ENCODE results near the gene PCYT1B.
"Not testable (repeated sequence)": the region's sequence is repeated elsewhere in the genome, so short reads cannot be mapped to it uniquely, and the experiment has no call there.

The PCYT1B gene

DNA sequence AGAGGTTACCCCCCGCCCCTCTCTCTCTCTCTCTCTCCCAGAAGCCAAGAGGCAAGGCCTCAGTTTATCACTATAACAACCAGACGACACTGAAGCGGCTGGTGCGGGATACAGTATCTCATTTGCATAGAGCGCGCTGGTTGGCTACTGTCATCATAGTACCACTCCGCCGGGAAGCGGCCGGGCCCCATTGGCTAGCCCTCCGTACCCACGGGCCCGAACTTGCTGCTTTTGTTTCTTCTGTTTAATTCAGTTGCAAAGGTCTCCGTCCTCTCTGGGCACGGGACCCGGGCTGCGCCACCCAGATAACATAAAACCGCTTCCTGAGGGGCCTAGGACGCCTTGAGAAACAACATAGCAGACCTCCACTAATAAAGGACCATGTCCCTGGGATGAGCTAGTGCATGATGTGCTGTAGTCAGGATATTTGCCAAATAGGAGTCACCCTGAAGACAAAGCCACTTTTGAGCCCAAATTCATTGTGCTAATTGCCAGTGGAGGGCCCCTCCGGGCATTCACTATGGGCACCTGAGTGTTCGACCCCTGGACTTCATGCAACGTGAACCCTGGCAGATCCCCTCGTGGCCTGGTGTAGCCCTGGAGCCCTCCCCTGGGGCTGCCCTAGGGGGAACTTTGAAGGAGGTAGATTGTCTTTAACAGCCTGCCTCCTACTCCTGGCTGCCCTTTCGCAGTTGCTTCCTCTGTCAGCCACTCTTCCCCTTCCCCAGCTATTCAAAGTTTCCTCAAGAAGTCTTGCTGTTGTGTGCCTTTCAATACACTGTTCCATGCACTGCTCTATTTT lies at the start of gene PCYT1B:
TSS of gene PCYT1B (minus strand) at position 91 of the 802 bp plus-strand sequence. CDS start 242 bp downstream, outside the sequence.
- peak; percentile 15 to 56 (median 28) for DNase-seq (ENCODE audit: low read depth in 3 of 3)

DNA sequence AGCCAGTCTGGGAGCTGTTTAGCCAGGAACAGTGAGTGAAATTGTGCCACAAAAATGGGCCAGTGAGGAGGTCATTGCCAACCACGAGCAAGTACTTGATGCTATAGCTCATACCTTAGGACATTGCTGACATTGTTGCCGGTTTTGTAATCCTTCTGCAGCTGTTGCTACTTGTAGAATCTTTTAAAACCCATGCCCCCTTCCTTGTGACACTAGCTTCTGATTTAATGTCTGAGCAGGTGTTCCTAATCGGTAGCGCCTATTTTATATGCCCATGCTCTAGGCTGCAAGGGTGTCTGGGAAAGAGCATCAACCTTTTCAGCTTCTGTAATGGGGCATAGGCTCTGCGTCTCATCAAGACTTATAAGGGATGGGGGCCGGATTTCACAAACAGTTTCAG lies 49.1 kb upstream of the PCYT1B start:
- no peak for DNase-seq (ENCODE audit: low read depth in 3 of 3)

DNA sequence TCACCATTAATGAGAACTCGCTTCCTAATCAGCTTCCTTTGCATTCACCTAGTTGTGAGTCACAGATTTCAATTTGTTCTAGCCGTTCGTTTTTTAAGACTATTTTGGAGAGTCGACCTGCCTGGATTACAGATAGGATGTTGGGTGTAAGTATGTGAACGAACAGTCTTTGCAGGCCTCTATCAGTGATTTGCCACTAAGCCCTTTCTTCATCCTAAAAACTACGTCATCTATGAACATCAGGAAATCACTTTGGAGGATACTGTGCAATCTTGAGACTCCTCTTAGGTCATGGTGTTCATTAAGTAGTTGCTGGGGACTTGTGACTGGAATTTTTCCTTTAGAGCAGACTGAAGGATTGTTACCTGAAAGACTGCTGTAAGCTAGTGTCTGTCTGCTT lies 47.7 kb upstream of the PCYT1B start:
- no peak for DNase-seq (ENCODE audit: low read depth in 3 of 3)

DNA sequence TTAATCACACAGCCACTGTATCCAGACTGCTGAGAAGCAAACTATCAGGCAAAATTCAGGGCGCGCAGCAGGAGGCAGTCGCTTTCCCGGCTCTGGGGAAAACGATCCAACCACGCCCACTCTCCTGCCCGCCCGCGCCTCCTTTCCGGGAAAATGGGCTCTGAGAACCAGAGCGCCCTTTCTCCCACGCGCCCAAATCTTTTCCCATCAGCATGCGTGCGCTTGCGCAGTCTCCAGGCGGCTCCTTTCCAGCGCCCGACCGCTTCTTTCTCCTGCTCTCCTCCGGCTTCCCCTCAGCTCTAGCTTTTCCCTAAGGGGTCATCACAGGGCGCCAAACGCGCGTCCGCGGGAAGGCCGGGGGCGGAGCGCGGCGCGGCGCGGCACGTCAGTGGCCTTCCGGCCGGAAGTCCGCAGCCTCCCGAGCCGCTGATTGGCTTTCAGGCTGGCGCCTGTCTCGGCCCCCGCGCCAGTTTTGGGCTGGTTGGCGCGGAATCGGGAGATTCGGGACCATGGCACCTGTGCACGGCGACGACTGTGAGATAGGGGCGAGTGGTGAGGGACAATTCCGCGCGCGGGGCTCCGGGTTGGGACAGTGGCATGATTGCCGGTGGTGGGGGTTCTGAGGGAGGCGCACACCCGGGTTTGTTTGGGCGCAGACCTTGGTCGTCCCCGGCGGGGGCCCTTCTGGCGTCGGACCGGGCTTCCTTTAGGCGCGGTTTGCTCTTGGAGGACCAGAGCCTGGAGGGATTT lies 46.5 kb upstream of the PCYT1B start, which contains the start of gene POLA1:
TSS of gene POLA1 (plus strand) at position 466 of the 750 bp plus-strand sequence. CDS start at position 510, 44 bp downstream.
- DNase-seq (ENCODE audit: low read depth in 3 of 3) = peak; percentile 59 to 83 (median 66)

DNA sequence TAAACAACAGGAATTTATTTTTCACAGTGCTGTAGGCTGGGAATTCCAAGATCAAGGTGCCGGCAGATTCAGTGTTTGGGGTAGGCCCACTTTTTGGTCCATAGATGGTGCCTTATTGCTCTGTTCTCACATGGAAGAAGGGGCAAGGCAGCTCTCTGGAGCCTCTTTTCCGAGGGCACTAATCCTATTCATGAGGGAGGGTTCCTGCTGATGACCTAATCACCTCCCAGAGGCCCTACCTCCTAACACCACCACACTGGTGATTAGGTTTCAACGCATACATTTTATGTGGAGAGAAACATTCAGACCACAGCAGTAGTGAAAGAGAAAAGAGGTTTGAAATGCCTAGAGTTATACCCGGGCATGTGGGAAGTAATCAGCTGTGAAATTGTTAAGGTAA lies 45.2 kb upstream of the PCYT1B start:
- DNase-seq (ENCODE audit: low read depth in 3 of 3) = no peak

DNA sequence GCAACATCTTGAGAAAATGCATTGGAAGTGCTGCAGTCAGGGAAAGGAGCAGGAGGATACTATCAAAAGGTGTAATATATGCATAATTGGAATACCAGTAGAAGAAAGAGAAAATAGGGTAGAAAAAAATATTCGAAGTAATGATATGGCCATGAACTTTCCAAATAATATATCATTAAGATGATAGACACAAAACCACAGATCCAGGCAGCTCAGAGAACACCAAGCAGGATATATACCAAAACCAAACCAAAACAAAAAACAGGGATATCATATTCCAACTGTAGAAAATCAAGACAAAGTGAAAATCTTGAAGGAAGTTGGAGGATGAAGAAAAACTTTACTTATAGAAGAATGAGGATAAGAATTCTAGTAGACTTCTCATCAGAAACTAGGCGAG lies 36.9 kb upstream of the PCYT1B start:
- no peak for DNase-seq (ENCODE audit: low read depth in 3 of 3)

DNA sequence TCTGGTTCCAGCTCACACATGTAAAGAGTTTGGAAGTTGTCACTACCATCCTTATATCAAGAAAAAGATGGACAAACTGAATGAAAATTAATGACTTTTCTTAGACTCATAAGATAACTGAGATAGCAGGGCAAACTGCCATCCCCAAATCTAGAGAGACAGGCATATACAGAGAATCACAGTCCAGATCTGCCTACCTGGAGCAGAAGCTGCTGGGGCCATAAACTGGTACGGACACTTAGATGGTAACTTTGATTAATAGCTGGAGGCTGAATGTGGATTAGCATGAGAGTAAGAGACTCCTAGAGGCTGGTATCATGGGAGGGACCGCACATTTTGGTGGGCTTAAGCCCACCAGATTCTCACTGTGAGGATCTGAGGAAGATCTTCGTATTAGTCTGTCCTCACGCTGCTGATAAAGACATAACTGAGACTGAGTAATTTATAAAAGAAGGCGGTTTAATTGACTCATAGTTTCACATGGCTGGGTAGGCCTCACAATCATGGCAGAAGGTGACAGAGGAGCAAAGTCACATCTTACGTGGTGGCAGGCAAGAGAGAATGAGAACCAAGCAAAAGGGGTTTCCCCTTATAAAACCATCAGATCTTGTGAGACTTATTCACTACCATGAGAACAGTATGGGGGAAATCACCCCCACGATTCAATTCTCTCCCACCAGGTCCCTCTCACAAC lies 35.7 kb upstream of the PCYT1B start:
- DNase-seq (ENCODE audit: low read depth in 3 of 3) = peak in 1 of 3 experiments; percentile 34

DNA sequence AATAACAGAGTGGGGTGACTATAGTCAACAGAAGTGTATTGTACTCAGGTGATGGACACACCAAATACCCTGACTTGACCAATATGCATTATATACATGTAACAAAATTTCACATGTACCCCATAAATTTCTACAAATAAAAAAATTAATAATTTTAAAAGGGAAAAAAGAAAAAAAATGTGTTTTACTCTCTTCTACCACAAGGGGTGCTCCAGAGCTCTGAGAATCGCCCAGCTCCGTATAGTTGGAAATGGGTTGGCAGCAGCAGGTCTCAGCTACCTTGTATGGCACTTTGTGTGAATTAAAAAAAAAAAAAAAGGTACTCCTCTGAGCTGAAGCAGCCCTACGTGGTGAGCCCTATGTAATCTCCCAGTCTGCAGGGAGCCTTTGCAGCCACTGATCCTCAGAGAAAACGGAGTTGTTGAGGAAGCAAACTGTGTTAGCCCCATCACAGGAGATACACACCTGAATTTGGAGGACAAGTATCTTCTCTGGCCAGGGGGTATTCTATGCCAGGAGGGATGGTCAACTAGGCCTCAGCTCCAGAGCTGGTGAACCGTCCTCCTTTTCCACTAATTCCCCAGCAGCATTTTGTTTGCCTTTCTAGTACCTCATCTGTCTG lies 29.4 kb upstream of the PCYT1B start:
- DNase-seq (ENCODE audit: low read depth in 3 of 3) = no peak

DNA sequence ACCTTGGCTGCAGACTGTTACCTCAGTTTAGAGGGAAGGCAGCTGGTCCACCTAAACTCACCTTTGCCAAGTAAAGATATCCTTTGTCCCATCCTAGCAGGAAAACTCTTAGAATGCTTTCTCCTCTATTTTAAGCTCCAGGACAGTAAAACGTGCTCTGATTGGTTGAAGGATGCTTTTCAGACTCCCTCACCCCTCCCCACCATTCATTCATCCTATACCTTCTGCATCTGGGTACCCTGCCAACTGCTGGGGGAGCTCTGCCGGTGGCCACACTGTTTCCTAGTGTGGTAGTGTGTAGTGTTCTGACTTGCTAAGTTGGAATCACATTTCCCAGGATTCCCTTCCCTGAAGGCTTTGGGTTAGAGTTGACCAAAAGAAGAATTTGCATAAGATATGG lies 26.3 kb upstream of the PCYT1B start:
- no peak for DNase-seq (ENCODE audit: low read depth in 3 of 3)

DNA sequence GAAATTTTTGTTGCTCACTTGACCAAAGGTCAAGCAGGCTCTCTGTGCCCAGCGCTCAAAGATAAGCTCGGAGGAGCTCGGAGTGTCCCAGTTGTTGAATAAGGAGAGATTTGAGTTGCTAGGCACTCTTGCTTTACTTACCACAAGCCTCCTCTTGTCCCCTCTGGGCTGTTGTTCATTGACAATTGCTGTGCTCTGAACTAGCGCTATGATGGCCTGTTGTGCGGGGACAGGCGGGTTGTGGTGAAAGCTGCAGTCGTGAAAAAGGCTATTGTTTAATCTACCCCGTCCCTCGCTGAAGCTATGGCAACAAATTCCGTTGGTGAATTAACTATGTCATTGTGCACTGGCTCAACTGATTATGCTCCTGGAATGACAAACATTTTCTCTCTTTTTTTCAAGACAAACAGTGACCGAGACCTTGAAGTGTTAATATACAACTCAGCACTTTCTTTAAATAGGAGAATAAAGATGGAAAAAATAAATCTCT lies 25.6 kb upstream of the PCYT1B start:
- no peak for DNase-seq (ENCODE audit: low read depth in 3 of 3)

DNA sequence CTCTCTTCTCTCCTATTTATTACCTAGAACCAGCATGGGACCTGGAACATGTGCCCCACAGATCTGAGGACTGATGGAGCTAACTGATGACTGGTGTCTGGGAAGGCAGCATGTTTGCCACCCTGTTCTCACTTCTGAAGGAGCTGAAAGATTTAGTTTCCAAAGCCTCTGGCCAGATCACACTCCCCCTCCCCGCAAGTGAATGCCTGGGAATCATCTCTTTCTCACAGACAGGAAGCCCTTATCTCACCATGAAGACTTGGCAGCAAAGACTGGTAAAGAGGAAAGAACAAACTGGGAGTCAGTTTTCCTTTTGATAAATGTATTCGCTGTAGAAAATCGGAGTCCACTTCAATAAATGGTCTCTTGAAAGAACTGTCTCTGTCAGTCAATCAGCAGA lies 21.0 kb upstream of the PCYT1B start:
- no peak for DNase-seq (ENCODE audit: low read depth in 3 of 3)

DNA sequence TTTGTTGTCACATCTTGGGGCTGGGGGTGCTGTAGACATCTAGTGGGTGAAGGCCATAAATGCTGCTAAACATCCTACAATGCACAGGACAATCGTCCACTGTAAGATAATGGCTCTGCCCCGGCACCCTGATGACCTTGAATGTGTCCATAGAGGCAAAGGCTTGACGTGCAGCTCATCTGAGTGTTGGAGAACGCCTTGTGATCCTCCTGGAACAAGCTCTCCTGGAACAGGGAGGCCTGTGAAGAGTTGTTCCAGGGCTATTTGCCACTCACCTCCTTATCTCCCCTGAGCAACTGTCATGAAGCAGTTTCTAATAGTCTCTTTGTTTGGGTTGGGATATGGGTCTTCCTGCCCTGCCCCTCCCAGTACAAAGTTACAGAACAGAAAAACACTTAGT lies 15.2 kb upstream of the PCYT1B start:
- DNase-seq (ENCODE audit: low read depth in 3 of 3) = no peak

DNA sequence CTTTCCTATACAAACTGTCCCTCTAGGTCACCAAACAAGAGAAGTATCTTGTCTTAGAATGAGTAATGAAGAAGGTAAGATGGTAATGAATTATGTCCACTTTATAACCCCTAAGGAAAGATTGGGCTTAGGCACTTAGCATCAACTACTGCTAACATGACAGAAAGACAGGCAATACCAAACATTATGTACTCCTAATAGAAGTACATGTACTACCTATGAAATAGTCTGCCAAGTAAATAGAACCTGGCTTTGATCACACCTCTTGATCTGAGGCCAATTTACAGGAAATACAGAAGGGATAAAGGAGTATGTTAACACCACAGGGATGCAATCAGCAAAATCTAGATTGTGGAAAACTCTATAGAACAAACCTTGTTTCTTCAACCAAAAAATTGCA lies 14.1 kb upstream of the PCYT1B start:
- no peak for DNase-seq (ENCODE audit: low read depth in 3 of 3)

DNA sequence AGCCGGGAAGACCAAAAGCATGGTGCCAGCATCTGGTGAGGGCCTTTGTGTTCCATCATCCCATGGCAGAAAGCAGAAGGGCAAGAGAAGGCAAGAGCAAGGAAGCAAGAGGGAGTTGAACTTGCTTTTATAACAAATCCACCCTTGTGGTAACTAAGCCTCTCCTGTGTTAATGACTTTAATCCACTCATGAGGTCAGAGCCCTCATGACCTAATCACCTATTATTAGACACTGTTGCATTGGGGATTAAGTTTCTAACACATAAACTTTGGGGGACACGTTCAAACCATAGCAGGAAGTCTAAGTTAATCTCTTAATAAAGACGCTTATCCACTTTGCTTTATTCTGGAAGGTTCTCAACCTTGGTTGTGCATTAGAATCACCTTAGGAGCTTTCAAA lies 12.5 kb upstream of the PCYT1B start:
- DNase-seq (ENCODE audit: low read depth in 3 of 3) = no peak

DNA sequence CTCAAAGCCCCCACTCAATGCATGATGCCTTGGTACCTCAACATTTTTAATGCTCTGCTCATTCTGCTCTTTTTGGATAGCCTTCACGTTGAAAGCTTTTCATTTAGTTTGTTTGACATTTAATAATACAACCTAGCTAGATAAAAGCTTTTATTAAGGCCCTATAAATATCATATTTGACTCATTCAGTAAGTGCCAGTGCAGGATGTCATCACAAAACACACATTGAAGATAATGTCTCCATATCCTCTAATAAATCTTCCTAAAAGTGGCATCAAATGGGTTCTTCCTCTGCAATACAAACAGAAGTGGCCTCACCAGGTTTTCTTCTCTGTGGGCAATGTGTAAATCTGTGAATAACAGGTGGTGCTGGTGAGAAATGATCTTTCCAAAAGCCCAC lies 12.0 kb upstream of the PCYT1B start:
- no peak for DNase-seq (ENCODE audit: low read depth in 3 of 3)

DNA sequence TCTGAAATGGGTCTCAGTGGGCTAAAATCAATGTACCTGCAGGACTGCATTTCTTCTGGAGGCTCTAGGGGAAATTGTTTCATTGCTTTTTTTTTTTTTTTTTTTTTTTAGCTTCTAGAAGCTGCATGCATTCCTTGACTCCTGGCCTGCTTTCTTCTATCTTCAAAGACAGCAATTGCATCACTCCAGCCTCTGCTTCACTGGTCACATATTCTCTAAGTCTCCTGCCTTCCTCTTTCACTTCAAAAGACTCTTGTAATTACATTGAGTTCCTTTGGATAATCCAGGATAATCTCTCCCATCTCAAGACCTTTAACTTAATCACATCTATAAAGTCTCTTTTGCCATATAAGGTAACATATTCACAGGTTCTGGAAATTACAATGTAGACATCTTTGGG lies 11.3 kb upstream of the PCYT1B start:
- DNase-seq (ENCODE audit: low read depth in 3 of 3) = no peak

DNA sequence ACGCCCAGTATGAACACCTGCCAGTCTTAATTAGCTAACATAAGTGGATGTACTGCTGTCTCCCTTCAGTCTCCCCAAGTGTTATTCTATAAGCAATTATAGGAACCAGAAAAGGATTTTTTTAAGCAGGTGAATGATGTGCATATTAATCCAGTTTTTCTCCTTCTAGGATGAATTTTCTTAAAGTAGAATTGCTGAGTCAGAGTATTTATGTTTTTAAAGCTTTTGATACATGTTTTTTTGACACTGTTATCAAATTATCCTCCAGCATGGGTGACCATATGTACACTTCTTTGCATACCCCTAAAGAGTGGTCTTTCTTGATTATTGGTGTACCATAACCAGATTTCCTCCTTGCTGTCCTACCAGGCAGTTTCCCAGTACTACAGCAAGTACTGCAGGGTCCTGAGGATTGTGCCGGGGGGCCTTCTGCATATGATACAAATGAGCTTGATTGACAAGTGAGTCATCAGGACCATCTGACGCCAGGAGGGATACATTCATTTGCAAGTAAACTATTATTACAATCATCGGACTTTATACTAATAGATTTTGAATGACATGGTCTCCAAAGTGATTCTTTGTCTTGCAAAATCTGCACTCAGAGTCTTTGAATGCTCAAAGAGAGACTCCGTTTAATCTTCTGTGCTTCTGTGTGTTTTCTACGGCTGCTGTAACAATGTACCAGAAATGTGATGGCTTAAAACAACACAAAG lies 10.7 kb upstream of the PCYT1B start:
- DNase-seq (ENCODE audit: low read depth in 3 of 3) = no peak

DNA sequence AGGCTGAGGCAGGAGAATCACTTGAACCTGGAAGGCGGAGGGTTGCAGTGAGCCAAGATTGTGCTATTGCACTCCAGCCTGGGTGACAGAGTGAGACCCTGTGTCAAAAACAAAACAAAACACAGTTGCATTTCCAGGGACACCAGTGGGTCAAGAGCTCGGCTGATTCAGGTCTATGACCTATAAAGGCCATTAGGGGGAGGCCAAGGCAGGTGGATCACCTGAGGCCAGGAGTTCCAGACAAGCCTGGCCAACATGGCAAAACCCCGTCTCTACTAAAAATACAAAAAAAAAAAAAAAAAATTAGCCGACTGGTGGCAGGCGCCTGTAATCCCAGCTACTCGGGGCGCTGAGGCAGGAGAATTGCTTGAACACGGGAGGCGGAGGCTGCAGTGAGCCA lies 8.5 kb upstream of the PCYT1B start:
- DNase-seq (ENCODE audit: low read depth in 3 of 3) = not testable (repeated sequence)

DNA sequence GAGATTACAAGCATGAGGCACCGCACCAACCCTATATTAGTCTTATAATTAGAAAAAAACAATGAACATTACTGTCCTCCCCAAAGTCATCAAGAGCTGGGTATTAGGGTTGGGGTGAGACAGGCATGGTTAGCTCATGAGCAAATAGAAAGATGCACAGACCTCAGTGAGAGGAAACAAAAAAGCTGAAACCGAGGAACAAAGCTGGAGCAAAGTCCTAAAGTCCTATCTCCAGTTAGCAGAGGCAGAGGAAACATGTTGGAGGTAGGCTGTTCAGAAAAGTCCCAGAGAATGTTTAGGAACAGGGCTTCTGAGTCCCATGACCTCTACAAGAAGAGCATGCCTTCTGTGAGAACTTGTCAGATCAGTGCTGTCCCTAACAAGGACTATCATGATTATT lies 4.6 kb upstream of the PCYT1B start:
- no peak for DNase-seq (ENCODE audit: low read depth in 3 of 3)

DNA sequence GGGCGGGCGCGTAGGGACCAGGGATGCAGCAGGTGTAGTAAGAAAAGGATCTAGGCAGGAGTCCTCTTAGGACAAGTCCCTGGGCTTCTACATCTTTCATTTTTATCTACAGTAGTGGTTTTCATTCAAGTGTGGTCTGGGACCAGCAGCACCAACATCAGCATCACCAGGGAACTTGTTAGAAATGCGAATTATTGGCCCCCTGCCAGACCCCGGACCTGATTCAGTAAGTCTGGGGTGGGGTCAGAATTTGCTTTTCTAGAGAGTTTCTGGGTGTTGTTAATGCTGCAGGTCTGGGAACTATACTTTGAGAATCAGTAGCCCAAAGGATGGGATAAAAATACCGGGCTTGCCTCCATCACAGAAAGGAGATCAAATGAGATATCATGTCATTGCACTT lies 1.3 kb upstream of the PCYT1B start:
- DNase-seq (ENCODE audit: low read depth in 3 of 3) = no peak

DNA sequence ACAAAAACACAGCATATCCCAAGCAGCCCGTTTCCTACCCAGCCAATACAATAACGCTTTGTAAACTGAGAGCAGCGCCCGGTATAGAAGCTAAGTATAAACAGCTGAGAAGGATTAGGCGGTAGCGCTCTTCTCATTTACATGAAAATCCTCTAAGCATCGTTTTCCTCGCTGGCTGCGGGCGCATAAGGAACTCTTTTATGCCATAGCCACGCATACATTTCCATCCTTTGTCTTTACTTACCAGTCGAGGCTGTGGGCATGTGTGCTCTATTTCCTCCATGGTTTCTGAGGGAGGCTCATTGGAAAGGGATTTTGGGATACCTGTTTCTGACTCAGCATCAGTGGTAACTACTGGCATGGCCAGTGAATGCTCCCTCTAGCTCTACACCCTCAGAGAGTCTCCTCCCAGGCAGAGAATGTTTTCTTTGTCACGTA lies 383 bp downstream of the PCYT1B start:
- peak in 1 of 3 experiments; percentile 0 for DNase-seq (ENCODE audit: low read depth in 3 of 3)

Measured in stimulated activated CD4-positive, alpha-beta T cell treated with anti-CD3 and anti-CD28 coated beads, TNF-alpha, amount 100 ng/mL, for 24 hours (primary cell).